BJ (cell line): ENCODE measurements around the gene TSHZ2. TPM values are rescaled to one million over a fixed set of nuclear protein-coding genes. Genes with fewer than 3 reads are reported as not detected.

ENCODE experiments used
- CTCF ChIA-PET: fragments of 350-600 bp; formaldehyde crosslinking; extraction: SDS; loops from one replicate; lab custom pipeline; 2021; ENCODE audit warnings: antibody characterized with exemption, inconsistent platforms; lab: Yijun Ruan, JAX
- POLR2A ChIA-PET: fragments of 300-600 bp; sonication (Branson Sonifier 250); formaldehyde crosslinking; extraction: SDS; loops from one replicate; lab custom pipeline; 2021; ENCODE audit warnings: antibody characterized with exemption; lab: Charles Lee
- DNase-seq: peaks from one replicate; pipeline ENCODE4 v3.0.0-alpha.2; 2011; ENCODE audit warnings: low read depth
- H3K27me3 ChIP-seq: 2 replicates; pipeline ENCODE4 v1.6.0; 2011; ENCODE audit warnings: low read length; ENCODE audit not compliant: control insufficient read depth, insufficient read depth
- H3K36me3 ChIP-seq: 2 replicates; pipeline ENCODE4 v1.5.1; 2011; ENCODE audit warnings: low read length; ENCODE audit not compliant: control insufficient read depth, insufficient read depth
- H3K4me3 ChIP-seq: 2 replicates; pipeline ENCODE4 v1.5.1; 2011; ENCODE audit warnings: low read depth, mild to moderate bottlenecking, control low read depth, low read length
- CTCF ChIP-seq: IDR thresholded peaks from 2 replicates; pipeline ENCODE4 v1.5.1; 2011; ENCODE audit warnings: low read depth, mild to moderate bottlenecking, control low read depth, inconsistent platforms, low read length, moderate library complexity; ENCODE audit not compliant: insufficient read depth
- polyA plus RNA-seq: library from polyadenylated mRNA; depleted of rRNA; stranded (reverse); fragments of >200 nt; gene quantifications from 2 replicates; pipeline ENCODE4 v1.2.3, GENCODE V29; 2011

TSHZ2 gene
- polyA plus RNA-seq, 1 experiment: not detected

- Histone ChIP-seq H3K4me3 (no peak overlapping the region), H3K27me3 (no peaks in the 10 kb centered on the region), H3K36me3 (no peaks in the 10 kb centered on the region)
- ChIA-PET CTCF (no interaction called here), POLR2A (no interaction called here)
- no peak for DNase-seq
- TF ChIP-seq CTCF: no peak
Observed at GRCh38 chr20:53394433-53394832, 422.3 kb downstream of the TSHZ2 start.

GRCh38 chr20:53395188-53395923, 423.2 kb downstream of the TSHZ2 start:
- Histone ChIP-seq H3K36me3 (no peaks in the 10 kb centered on the region), H3K27me3 (no peaks in the 10 kb centered on the region), H3K4me3 (no peak overlapping the region)
- no peak for DNase-seq
- no peak for TF ChIP-seq CTCF
- ChIA-PET POLR2A (no interaction called here), CTCF (no interaction called here)

- Histone ChIP-seq H3K36me3 (no peaks in the 10 kb centered on the region), H3K4me3 (no peak overlapping the region), H3K27me3 (no peaks in the 10 kb centered on the region)
- ChIA-PET POLR2A (no interaction called here), CTCF (interaction anchor here (0.6 kb wide), 1 partner anchor 13 kb away, joined by 3 read pairs; no protein-coding TSS in a partner anchor)
- DNase-seq: no peak
- no peak for TF ChIP-seq CTCF
Observed at GRCh38 chr20:53399083-53399482, 426.9 kb downstream of the TSHZ2 start.

GRCh38 chr20:53399592-53400335, 427.6 kb downstream of the TSHZ2 start:
- TF ChIP-seq CTCF: no peak
- CTCF ChIA-PET: no interaction called here
- no peak for DNase-seq
- POLR2A ChIA-PET: no interaction called here
- Histone ChIP-seq H3K36me3 (no peaks in the 10 kb centered on the region), H3K4me3 (no peak overlapping the region), H3K27me3 (no peaks in the 10 kb centered on the region)

- CTCF ChIA-PET: no interaction called here
- Histone ChIP-seq H3K4me3 (no peak overlapping the region), H3K27me3 (no peaks in the 10 kb centered on the region), H3K36me3 (no peaks in the 10 kb centered on the region)
- POLR2A ChIA-PET: no interaction called here
- no peak for TF ChIP-seq CTCF
- DNase-seq: no peak
Observed at GRCh38 chr20:53402233-53403005, 430.3 kb downstream of the TSHZ2 start.
